ENCODE measurements around the gene SLC44A5.

DNA sequence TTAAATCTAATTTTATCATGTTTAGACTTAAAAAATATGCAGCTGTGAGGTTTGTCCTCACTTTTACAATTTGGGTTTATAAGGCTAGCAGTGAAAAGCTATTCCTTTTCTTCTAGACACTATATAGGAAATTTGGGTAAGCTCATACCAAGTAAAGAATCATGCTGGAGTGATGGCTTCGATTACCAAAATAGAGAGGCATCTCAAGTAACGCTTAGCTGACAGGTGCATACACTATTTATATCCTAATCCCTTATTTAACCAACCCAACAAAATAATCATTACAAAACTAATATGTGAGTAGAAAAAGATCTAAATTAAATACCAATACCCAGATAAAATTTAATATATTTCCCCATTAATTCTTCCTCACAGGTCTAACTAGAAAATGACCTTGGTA, 283.5 kb downstream of the SLC44A5 start:
- no peak for TF ChIP-seq POLR2AphosphoS5 (IDR thresholded peaks at IDR 0.05)
- TF ChIP-seq, protein P1, sequence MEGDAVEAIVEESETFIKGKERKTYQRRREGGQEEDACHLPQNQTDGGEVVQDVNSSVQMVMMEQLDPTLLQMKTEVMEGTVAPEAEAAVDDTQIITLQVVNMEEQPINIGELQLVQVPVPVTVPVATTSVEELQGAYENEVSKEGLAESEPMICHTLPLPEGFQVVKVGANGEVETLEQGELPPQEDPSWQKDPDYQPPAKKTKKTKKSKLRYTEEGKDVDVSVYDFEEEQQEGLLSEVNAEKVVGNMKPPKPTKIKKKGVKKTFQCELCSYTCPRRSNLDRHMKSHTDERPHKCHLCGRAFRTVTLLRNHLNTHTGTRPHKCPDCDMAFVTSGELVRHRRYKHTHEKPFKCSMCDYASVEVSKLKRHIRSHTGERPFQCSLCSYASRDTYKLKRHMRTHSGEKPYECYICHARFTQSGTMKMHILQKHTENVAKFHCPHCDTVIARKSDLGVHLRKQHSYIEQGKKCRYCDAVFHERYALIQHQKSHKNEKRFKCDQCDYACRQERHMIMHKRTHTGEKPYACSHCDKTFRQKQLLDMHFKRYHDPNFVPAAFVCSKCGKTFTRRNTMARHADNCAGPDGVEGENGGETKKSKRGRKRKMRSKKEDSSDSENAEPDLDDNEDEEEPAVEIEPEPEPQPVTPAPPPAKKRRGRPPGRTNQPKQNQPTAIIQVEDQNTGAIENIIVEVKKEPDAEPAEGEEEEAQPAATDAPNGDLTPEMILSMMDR (IDR thresholded peaks at IDR 0.05) = no peak

Measured in transverse colon (tissue), 4 donors.